Body of pancreas (tissue), 4 donors: Measurements from ENCODE around the gene MYOM1. TPM values are rescaled to one million over a fixed set of nuclear protein-coding genes. Genes with fewer than 3 reads are reported as not detected.

ENCODE experiments used
- ATAC-seq: fragments of 150-250 bp; one replicate; pipeline ENCODE4 v1.9.1; 2016
- DNase-seq, 4 donors: peaks; one replicate each; pipeline ENCODE4 v3.0.0-alpha.2; 2019
- H3K27ac ChIP-seq, 4 donors: fragments of 200-600 bp; sonication (generic); 1 replicate in 3 of 4; 2 replicates in 1 of 4; pipeline versions ENCODE4 v1.5.1 to v1.6.1; 2016 to 2019; ENCODE audit warnings: mild to moderate bottlenecking in 1 of 4, mixed read lengths in 1 of 4, moderate library complexity in 1 of 4
- H3K27me3 ChIP-seq, 2 donors: fragments of 200-600 bp; sonication (generic); one replicate each; pipeline ENCODE4 v1.6.0; 2016; ENCODE audit warnings: mild to moderate bottlenecking in 1 of 2
- H3K36me3 ChIP-seq, 2 donors: fragments of 200-600 bp; sonication (generic); replicated peaks in 1 of 2; 2 replicates each; pipeline ENCODE4 v1.5.1; 2016; ENCODE audit warnings: low read depth in 2 of 2; ENCODE audit not compliant: insufficient read depth in 1 of 2
- H3K4me1 ChIP-seq: fragments of 200-600 bp; sonication (generic); one replicate; pipeline ENCODE4 v1.6.0; 2016
- H3K4me3 ChIP-seq, 2 donors: fragments of 200-600 bp; sonication (generic); 1 replicate in 1 of 2; 2 replicates in 1 of 2; pipeline ENCODE4 v1.5.1; 2016 to 2019
- H3K9me3 ChIP-seq, 3 donors: fragments of 200-600 bp; sonication (generic); 1 replicate in 2 of 3; 2 replicates in 1 of 3; pipeline ENCODE4 v1.5.1; 2016
- POLR2A ChIP-seq, 3 donors: fragments of 450-650 bp; IDR thresholded peaks; one replicate each; pipeline ENCODE4 v1.6.1; 2016; ENCODE audit warnings: antibody characterized with exemption in 3 of 3, mild to moderate bottlenecking in 2 of 3
- WGBS, 2 donors: methylation state at CpG; one replicate each; pipeline ENCODE4 v1.1.5; 2017; 5-methylcytosine and 5-hydroxymethylcytosine counted together
- intact Hi-C: fragments of 100-400 bp; cut with DNase I; formaldehyde crosslinking; loops from one replicate; pipeline ENCODE4 v1.15.1; 2023
- total RNA-seq, 2 donors: library from RNA; depleted of rRNA; stranded (reverse); fragments of >200 nt; gene quantifications; one replicate each; pipeline ENCODE4 v1.1.0, GENCODE V29; 2016
- TF ChIP-seq, protein P1 (sequence below), 7 experiments: fragments of 450-650 bp in 4 of 7; fragments of 200-600 bp in 3 of 7; sonication (generic) in 3 of 7; IDR thresholded peaks; one replicate each; pipeline ENCODE4 v1.5.1; 2016 to 2019; ENCODE audit warnings: antibody characterized with exemption in 7 of 7

The MYOM1 gene
- total RNA-seq, 2 donors from 2014 or later, result 10.9 to 21.8 TPM

DNA sequence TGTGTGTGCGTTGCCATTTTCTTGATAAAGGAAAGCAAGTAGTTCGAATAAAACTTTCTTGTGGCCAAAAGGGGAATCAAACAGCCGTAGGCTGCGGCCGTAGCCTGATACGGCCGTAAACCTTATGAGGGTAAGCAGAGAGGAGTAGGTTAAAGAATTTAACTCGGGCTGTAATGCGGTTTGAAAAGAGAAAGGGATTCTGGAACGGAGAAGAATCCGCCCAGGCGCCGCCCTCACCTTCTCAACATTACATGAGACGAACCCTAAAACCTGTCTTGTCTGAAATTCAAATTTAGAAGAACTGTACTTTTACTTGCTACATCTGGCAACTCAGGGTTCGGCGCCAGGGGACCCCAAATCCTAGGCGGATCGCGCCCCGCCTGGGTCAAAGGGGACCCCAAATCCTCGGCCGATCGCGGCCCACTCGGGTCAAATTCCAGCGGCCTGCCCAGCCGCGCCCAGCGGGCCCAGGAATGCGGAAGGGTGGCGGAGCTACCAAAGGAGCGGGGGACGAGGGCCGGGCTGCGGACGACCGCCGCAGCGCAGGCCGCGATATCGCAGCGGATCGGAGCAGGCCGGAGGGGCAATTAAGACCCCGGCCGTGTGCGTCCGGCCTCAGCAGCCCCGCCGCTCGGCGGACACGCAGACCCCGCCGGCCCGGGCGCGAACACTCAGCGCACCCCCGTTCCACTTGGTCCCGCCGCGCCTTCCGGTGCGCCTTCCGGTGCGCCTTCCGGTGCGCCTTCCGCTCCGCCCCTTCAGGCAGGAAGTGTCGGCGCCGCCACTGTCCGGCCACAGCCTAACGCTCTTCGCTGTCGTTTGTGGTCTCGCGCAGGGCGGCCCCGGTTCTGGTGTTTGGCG is 41.8 kb upstream of the MYOM1 start, which contains the start of gene MYL12B:
Gene MYL12B, plus strand, starts transcription at position 761 of the 861 bp plus-strand sequence. CDS start 10,766 bp downstream, outside the sequence.
- peak within 1 kb of the TSS; percentile 95 to 99 (median 98) for H3K27ac ChIP-seq
- peaks cover 0 to 2% of the 10 kb centered on the region in 2 donors for H3K36me3 ChIP-seq
- no peaks in the 10 kb centered on the region for H3K27me3 ChIP-seq
- peaks cover 62% of the 10 kb centered on the region for H3K4me1 ChIP-seq
- H3K4me3 ChIP-seq, result peak within 1 kb of the TSS; percentile 83 to 90
- DNase-seq, result peak; percentile 76 to 80 (median 78)
- ATAC-seq, result peak; percentile 89
- no peaks in the 10 kb centered on the region for H3K9me3 ChIP-seq
- WGBS, 2 donors, result 0% methylated on average over 19 to 83 of the region's 84 CpGs
- intact Hi-C loops, result no loop called here
- TF ChIP-seq, protein P1, sequence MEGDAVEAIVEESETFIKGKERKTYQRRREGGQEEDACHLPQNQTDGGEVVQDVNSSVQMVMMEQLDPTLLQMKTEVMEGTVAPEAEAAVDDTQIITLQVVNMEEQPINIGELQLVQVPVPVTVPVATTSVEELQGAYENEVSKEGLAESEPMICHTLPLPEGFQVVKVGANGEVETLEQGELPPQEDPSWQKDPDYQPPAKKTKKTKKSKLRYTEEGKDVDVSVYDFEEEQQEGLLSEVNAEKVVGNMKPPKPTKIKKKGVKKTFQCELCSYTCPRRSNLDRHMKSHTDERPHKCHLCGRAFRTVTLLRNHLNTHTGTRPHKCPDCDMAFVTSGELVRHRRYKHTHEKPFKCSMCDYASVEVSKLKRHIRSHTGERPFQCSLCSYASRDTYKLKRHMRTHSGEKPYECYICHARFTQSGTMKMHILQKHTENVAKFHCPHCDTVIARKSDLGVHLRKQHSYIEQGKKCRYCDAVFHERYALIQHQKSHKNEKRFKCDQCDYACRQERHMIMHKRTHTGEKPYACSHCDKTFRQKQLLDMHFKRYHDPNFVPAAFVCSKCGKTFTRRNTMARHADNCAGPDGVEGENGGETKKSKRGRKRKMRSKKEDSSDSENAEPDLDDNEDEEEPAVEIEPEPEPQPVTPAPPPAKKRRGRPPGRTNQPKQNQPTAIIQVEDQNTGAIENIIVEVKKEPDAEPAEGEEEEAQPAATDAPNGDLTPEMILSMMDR (IDR thresholded peaks at IDR 0.05), result peak in 3 of 7 experiments; percentile 13 to 17 (median 17)
- TF ChIP-seq POLR2A (IDR thresholded peaks at IDR 0.05), result peak; percentile 76 to 94 (median 93)

DNA sequence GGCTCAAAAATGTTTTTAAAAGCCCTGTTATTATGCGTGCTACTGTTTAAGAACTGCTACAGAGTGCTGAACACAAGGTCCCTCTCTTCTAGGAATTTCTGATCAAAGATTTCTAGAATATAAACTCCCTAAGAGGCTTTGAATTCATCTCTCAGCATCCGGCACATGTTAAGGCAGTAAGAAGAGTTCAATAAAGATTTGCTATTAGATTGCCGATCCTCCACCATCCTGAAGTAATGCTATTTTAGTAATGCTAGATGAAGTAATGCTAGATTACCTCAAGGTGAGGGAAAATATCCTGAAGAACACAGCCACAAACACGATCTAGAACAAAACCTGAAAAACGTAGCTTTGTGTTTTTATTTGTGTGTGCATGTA is 41.2 kb upstream of the MYOM1 start:
- peaks cover 0 to 2% of the 10 kb centered on the region in 2 donors for H3K36me3 ChIP-seq
- ATAC-seq, result no peak
- TF ChIP-seq, protein P1 (IDR thresholded peaks at IDR 0.05), result peak in 1 of 7 experiments; percentile 14
- no peak for TF ChIP-seq POLR2A (IDR thresholded peaks at IDR 0.05)
- DNase-seq, result no peak
- intact Hi-C loops, result no loop called here
- peak overlapping the region; percentile 95 to 99 (median 98) for H3K27ac ChIP-seq
- peak overlapping the region; percentile 83 to 90 for H3K4me3 ChIP-seq
- H3K9me3 ChIP-seq, result no peaks in the 10 kb centered on the region
- WGBS, 2 donors, result 7 to 8% methylated on average over 5 of the region's 5 CpGs
- H3K4me1 ChIP-seq, result peaks cover 62% of the 10 kb centered on the region
- no peaks in the 10 kb centered on the region for H3K27me3 ChIP-seq

DNA sequence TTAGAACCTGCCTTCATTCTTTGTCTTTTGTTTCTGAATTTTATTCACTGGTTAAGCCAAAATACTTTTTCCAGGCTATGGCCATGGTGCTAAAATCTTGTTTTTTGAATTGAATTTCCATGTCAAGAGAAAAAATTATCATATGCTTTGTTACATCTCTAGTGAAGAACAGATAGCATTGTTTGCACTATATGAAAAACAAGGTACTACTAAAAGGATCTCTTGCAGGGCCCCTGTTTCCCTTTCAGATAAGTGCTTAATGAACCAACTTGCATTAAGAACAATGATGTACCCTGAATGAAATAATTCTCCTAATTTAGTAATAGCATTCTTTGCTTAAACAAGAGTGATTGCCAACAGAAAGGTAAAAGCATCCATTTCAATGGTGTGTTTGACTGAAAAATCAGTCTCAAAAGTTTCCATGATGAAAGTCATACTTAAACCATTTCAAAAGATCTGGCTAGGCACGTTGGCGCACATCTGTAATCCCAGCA is 37.9 kb upstream of the MYOM1 start:
- Histone ChIP-seq H3K4me3 (no peak overlapping the region), H3K27me3 (no peaks in the 10 kb centered on the region), H3K36me3 (peaks cover 0 to 16% of the 10 kb centered on the region in 2 donors), H3K9me3 (no peaks in the 10 kb centered on the region), H3K4me1 (peaks cover 58% of the 10 kb centered on the region), H3K27ac (peak overlapping the region; percentile 72 to 96 (median 94))
- TF ChIP-seq, protein P1 (IDR thresholded peaks at IDR 0.05), result no peak
- no peak for TF ChIP-seq POLR2A (IDR thresholded peaks at IDR 0.05)
- intact Hi-C loops, result no loop called here
- DNase-seq, result no peak
- 89 to 90% methylated on average over 2 of the region's 2 CpGs for WGBS, 2 donors
- ATAC-seq, result no peak

DNA sequence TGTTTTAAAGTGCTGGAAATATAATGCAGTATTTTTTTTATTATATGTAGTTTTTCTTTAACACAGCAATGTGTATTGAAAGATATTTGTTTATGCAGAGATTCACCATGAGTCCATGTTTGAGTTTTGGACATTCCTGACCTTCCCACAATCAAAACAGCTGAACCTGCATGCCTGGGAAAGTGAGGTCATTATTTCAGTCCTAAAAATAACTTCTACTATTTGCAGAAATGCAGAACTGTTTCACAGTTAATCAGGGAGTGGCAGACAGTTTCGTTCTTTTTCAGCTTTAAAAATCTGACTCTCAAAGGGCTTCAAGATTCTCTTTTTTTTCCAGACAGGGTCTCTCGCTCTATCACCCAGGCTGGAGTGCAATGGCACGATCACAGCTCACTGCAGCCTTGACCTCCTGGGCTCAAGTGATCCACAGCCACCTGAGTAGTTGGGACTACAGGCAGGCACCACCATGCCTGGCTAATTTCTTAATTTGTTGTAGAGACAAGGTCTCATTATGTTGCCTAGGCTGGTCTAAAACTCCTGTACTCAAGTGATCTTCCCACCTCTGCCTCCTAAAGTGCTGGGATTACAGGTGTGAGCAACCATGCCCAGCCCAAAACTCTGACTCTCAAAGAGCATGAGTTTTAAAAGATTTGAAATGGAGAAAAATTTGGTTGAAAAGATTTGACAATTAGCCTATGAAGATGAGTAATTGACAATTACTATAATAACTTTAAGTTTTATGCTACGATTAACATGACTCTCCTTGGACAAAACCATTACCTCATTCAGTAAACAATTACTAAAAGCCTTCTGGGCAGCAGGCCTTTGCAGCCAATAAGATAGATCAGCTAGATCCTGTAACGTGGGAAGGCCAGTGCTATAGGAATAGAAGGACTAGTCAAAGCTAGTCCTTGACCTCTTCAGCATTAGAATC is 37.2 kb upstream of the MYOM1 start:
- Histone ChIP-seq H3K9me3 (no peaks in the 10 kb centered on the region), H3K4me1 (peaks cover 65% of the 10 kb centered on the region), H3K36me3 (peaks cover 0 to 16% of the 10 kb centered on the region in 2 donors), H3K27me3 (no peaks in the 10 kb centered on the region), H3K4me3 (no peak overlapping the region), H3K27ac (peak overlapping the region; percentile 72 to 96 (median 94))
- 19 to 21% methylated on average over 5 of the region's 5 CpGs for WGBS, 2 donors
- peak; percentile 83 for ATAC-seq
- intact Hi-C loops, result no loop called here
- TF ChIP-seq, protein P1 (IDR thresholded peaks at IDR 0.05), result no peak
- TF ChIP-seq POLR2A (IDR thresholded peaks at IDR 0.05), result peak in 2 of 3 donors; percentile 32 to 43
- peak; percentile 48 to 81 (median 72) for DNase-seq
